IPS-NIHi11 (cell line): ENCODE results near the gene ASB8.

Experiments used
- DNase-seq: peaks from one replicate; pipeline ENCODE4 v3.0.0; 2012; ENCODE audit warnings: mixed read lengths, low spot score

ASB8 gene

GRCh38 chr12:48105867-48106680 is 51.2 kb downstream of the ASB8 start, which contains the start of gene SENP1:
Gene SENP1 (minus strand): TSS chr12:48106079. CDS start chr12:48101472, 4,607 bp downstream.
- peak; percentile 88 for DNase-seq

- no peak for DNase-seq
These were observed 51.9 kb downstream of the ASB8 start for GRCh38 chr12:48105321-48105866.

- DNase-seq = peak; percentile 13
These were observed 52.8 kb downstream of the ASB8 start for GRCh38 chr12:48104531-48104930.
